Adrenal gland (tissue), 5 donors: Measurements from ENCODE around the gene DUSP10.

Experiments used
- POLR2A ChIP-seq, 2 donors: fragments of 450-650 bp; IDR thresholded peaks; one replicate each; pipeline ENCODE4 v1.6.1; 2017; ENCODE audit warnings: antibody characterized with exemption in 2 of 2, mild to moderate bottlenecking in 2 of 2, moderate library complexity in 1 of 2
- TF ChIP-seq, protein P1 (sequence below), 6 experiments: fragments of 450-650 bp in 4 of 6; fragments of 200-600 bp in 2 of 6; sonication (generic) in 1 of 6; IDR thresholded peaks; 1 replicate in 5 of 6; 2 replicates in 1 of 6; pipeline versions ENCODE4 v1.5.1 to v1.8.0; 2016 to 2021; ENCODE audit warnings: antibody characterized with exemption in 6 of 6, mild to moderate bottlenecking in 2 of 6, moderate library complexity in 1 of 6
- donor health status: DM: no; HTN: no; CAD: no.

DNA sequence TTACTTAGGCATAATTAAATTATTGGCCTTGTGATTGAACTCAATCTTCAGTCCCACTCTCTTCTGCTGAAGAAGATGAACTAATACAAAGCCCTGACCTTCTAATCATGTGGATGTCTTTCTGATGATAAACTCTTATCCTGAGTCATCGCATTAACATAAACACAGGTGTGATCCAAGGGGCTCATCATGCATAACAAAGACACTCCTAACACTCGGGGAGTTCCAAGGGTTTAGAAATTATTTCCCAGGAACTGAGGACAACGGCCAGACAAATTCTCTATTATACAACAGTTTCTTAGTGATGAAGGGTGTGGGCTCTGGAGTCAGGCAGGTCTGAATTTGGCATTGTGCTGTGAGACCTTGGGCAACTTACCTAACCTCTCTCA is 18.0 kb downstream of the DUSP10 start:
- no peak for TF ChIP-seq POLR2A (IDR thresholded peaks at IDR 0.05)
- TF ChIP-seq, protein P1, sequence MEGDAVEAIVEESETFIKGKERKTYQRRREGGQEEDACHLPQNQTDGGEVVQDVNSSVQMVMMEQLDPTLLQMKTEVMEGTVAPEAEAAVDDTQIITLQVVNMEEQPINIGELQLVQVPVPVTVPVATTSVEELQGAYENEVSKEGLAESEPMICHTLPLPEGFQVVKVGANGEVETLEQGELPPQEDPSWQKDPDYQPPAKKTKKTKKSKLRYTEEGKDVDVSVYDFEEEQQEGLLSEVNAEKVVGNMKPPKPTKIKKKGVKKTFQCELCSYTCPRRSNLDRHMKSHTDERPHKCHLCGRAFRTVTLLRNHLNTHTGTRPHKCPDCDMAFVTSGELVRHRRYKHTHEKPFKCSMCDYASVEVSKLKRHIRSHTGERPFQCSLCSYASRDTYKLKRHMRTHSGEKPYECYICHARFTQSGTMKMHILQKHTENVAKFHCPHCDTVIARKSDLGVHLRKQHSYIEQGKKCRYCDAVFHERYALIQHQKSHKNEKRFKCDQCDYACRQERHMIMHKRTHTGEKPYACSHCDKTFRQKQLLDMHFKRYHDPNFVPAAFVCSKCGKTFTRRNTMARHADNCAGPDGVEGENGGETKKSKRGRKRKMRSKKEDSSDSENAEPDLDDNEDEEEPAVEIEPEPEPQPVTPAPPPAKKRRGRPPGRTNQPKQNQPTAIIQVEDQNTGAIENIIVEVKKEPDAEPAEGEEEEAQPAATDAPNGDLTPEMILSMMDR (IDR thresholded peaks at IDR 0.05), result no peak
